ENCODE data around the gene MRGPRE.

The MRGPRE gene

GRCh38 chr11:3189196-3189843 lies 42.9 kb downstream of the MRGPRE start:
- peaks cover 4% of the 10 kb centered on the region for H3K27me3 Mint-ChIP-seq

GRCh38 chr11:3188496-3189195 lies 43.6 kb downstream of the MRGPRE start:
- Mint-ChIP-seq H3K36me3 (no peaks in the 10 kb centered on the region), H3K27me3 (peaks cover 4% of the 10 kb centered on the region), H3K4me1 (no peaks in the 10 kb centered on the region), H3K27ac (no peak overlapping the region), H3K9me3 (no peaks in the 10 kb centered on the region), H3K4me3 (no peak overlapping the region)
- CTCF ChIA-PET, result no interaction called here
- no peak for DNase-seq

More at GRCh38 chr11:3189196-3189843, 42.9 kb downstream of the MRGPRE start:
- Mint-ChIP-seq H3K36me3 (no peaks in the 10 kb centered on the region), H3K27ac (no peak overlapping the region), H3K4me3 (no peak overlapping the region), H3K4me1 (no peaks in the 10 kb centered on the region), H3K9me3 (no peaks in the 10 kb centered on the region)
- CTCF ChIA-PET, result no interaction called here
- DNase-seq, result peak; percentile 18

- Mint-ChIP-seq H3K4me1 (no peaks in the 10 kb centered on the region), H3K36me3 (no peaks in the 10 kb centered on the region), H3K9me3 (no peaks in the 10 kb centered on the region), H3K4me3 (no peak overlapping the region), H3K27me3 (peaks cover 4% of the 10 kb centered on the region), H3K27ac (no peak overlapping the region)
- CTCF ChIA-PET, result no interaction called here
- no peak for DNase-seq
Observed at GRCh38 chr11:3186166-3186953, 45.9 kb downstream of the MRGPRE start.

- no peaks in the 10 kb centered on the region for H3K9me3 Mint-ChIP-seq
- H3K27me3 Mint-ChIP-seq, result peaks cover 4% of the 10 kb centered on the region
- no peak for DNase-seq
- no peaks in the 10 kb centered on the region for H3K36me3 Mint-ChIP-seq
- no peak overlapping the region for H3K4me3 Mint-ChIP-seq
- H3K4me1 Mint-ChIP-seq, result no peaks in the 10 kb centered on the region
- H3K27ac Mint-ChIP-seq, result no peak overlapping the region
- CTCF ChIA-PET, result no interaction called here
Observed at GRCh38 chr11:3184732-3185347, 47.4 kb downstream of the MRGPRE start.

GRCh38 chr11:3183523-3183922 lies 48.7 kb downstream of the MRGPRE start:
- no peak for DNase-seq
- Mint-ChIP-seq H3K4me1 (no peaks in the 10 kb centered on the region), H3K9me3 (no peaks in the 10 kb centered on the region), H3K36me3 (no peaks in the 10 kb centered on the region), H3K27ac (no peak overlapping the region), H3K4me3 (no peak overlapping the region), H3K27me3 (peaks cover 4% of the 10 kb centered on the region)
- CTCF ChIA-PET, result no interaction called here

- peaks cover 4% of the 10 kb centered on the region for H3K27me3 Mint-ChIP-seq
- H3K36me3 Mint-ChIP-seq, result no peaks in the 10 kb centered on the region
- H3K9me3 Mint-ChIP-seq, result no peaks in the 10 kb centered on the region
- no peak overlapping the region for H3K4me3 Mint-ChIP-seq
- no peaks in the 10 kb centered on the region for H3K4me1 Mint-ChIP-seq
- CTCF ChIA-PET, result no interaction called here
- H3K27ac Mint-ChIP-seq, result no peak overlapping the region
- no peak for DNase-seq
Observed at GRCh38 chr11:3182462-3182852, 49.8 kb downstream of the MRGPRE start.

GRCh38 chr11:3181725-3182461 lies 50.3 kb downstream of the MRGPRE start:
- CTCF ChIA-PET, result no interaction called here
- DNase-seq, result peak; percentile 8
- Mint-ChIP-seq H3K9me3 (peaks cover under 1% of the 10 kb centered on the region), H3K27ac (no peak overlapping the region), H3K36me3 (no peaks in the 10 kb centered on the region), H3K4me1 (no peaks in the 10 kb centered on the region), H3K27me3 (peaks cover 4% of the 10 kb centered on the region), H3K4me3 (no peak overlapping the region)

- H3K36me3 Mint-ChIP-seq, result no peaks in the 10 kb centered on the region
- H3K9me3 Mint-ChIP-seq, result peaks cover 8% of the 10 kb centered on the region
- no peak overlapping the region for H3K27ac Mint-ChIP-seq
- DNase-seq, result no peak
- CTCF ChIA-PET, result no interaction called here
- H3K4me1 Mint-ChIP-seq, result no peaks in the 10 kb centered on the region
- H3K4me3 Mint-ChIP-seq, result no peak overlapping the region
- peaks cover 3% of the 10 kb centered on the region for H3K27me3 Mint-ChIP-seq
Observed at GRCh38 chr11:3180869-3181268, 51.3 kb downstream of the MRGPRE start.

- Mint-ChIP-seq H3K27ac (no peak overlapping the region), H3K36me3 (no peaks in the 10 kb centered on the region), H3K9me3 (peaks cover 13% of the 10 kb centered on the region), H3K27me3 (peaks cover 7% of the 10 kb centered on the region), H3K4me3 (no peak overlapping the region), H3K4me1 (no peaks in the 10 kb centered on the region)
- DNase-seq, result no peak
- CTCF ChIA-PET, result no interaction called here
Observed at GRCh38 chr11:3178349-3178748, 53.9 kb downstream of the MRGPRE start.

- H3K27me3 Mint-ChIP-seq, result peaks cover 7% of the 10 kb centered on the region
- H3K4me3 Mint-ChIP-seq, result no peak overlapping the region
- H3K4me1 Mint-ChIP-seq, result no peaks in the 10 kb centered on the region
- CTCF ChIA-PET, result no interaction called here
- no peak for DNase-seq
- H3K36me3 Mint-ChIP-seq, result no peaks in the 10 kb centered on the region
- H3K27ac Mint-ChIP-seq, result no peak overlapping the region
- peaks cover 13% of the 10 kb centered on the region for H3K9me3 Mint-ChIP-seq
Observed at GRCh38 chr11:3177931-3178330, 54.3 kb downstream of the MRGPRE start.
